Epithelial cell of esophagus (primary cell): ENCODE data around the gene DHRSX.
A peak's percentile ranks its signal among the peaks of the same experiment; 100 is the strongest.

Experiments used
- DNase-seq: peaks from one replicate; pipeline ENCODE4 v3.0.0; 2010; ENCODE audit warnings: low read depth
- H3K4me3 ChIP-seq: 2 replicates; pipeline ENCODE4 v1.5.1; 2011; ENCODE audit warnings: mild to moderate bottlenecking, low read length, control low read depth
- CTCF ChIP-seq: IDR thresholded peaks from 2 replicates; pipeline ENCODE4 v1.5.1; 2011; ENCODE audit warnings: low read depth, mild to moderate bottlenecking, low read length, control low read depth, inconsistent platforms; ENCODE audit not compliant: insufficient read depth; ENCODE audit errors: missing control alignments

DHRSX gene

DNA sequence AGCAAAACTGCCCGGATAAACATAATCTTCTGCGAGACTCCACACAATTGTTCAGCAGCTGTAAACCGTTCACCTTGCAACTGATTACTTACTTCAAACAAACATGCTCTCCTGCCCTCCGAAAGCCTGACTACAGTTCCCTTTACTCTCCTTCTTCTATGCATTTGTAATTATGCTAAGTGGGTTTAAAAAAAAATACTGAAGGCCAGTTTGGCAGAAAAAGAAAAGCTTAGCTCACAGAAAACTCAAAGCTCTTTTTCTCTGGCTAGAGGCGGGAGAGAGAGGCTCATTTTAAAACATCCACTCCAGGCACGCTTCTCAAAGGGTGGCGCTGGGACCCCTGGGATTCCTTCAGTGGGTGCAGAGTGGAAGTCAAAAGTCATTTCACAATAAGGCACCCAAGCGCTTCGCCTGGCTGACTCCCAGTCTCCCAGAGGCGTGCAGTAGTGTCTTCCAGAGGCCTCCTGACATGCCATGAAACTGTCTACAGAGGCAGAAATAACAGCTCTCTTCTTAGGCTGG, 1.9 kb downstream of the DHRSX start:
- H3K4me3 ChIP-seq = peak overlapping the region; percentile 9
- DNase-seq = peak; percentile 28
- no peak for TF ChIP-seq CTCF

DNA sequence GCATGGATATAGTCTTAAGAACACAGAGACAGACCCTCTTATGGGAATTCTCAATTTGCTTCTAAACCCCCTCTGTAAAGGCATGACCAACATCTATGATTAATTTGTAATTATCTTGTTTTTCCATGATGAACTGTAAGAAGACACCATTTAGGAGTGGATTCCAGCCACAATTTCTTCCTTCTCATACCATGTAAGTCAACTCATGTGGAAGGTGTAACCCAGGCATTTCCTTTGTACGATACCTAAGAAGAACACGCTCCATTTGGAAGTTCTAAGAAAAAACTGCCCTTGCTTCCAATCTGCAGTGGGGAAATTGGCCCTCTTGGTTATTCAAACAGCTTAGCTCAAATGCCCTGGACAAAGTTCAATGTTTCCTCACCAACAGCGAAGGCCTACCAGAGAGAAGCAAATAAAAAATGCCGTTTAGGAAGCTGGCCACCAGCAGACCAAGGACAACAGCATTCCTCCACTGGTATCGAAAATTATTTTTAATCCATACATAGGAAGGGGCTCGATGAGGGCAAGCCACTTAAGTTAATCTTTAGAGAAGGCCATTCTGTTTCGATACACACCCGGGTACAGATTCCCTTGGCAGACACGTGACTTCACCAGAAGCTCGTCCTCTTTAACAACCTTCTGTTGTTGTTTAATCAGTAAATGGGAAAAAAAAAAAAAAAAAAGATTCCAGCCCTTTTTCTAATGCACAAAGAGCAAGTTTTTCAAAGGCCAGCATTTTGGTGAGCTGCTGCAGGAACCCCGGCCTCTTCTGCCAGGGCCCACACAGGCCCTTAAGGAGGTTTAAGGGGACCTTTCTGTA, 2.6 kb downstream of the DHRSX start:
- no peak overlapping the region for H3K4me3 ChIP-seq
- peak; percentile 21 for DNase-seq
- no peak for TF ChIP-seq CTCF

DNA sequence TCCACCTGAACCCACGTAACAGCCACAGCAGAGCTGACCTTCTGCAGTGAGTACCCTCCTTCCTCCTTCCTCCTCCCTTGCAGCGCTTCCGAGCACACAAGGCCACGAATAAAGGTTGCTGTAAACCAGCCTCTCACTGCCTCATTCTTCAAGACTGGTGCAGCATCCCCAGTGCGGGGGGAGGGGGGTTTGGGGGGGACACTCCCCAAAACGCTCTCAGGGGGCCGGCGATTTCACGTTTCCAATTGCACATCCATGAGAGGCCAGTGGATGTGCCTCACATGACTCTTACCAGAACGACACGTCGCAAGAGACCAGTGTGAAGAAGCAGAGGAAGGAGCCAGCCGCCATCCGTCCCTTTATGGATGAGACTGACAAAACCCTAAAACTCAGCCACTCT, 5.2 kb downstream of the DHRSX start:
- no peak for DNase-seq
- H3K4me3 ChIP-seq = no peak overlapping the region
- no peak for TF ChIP-seq CTCF

DNA sequence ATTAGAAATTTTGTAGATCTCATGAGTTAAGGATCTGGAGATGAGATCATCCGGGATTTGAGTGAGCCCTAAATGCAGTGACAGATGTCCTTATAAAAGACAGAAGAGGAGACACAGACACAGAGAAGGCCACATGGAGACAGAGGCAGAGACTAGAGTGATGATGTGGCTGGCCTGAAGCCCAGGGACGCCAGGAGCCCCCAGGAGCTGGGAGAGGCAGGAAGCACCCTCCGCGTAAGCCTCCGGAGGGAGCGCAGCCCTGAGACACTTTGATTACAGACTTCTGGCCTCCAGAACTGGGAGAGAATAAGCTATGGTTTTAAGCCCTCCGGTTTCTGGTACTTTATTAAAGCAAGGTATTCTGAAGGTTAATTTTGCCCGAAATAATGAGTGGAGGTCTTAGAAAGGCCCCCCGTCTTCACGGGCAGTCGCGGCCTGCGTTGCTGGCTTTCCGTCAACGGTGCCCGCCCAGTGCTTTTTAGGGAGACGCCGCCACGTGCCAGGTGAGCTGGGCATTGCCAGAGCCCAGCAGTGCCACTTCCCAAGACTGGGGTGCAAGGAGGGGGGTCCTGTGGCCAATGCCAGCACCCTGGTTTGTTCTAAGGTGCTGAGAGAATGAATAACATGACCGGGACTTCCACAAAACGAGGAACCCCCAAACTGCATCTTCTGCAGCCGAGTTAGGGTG, 8.1 kb downstream of the DHRSX start:
- no peak for TF ChIP-seq CTCF
- DNase-seq = no peak
- H3K4me3 ChIP-seq = no peak overlapping the region

DNA sequence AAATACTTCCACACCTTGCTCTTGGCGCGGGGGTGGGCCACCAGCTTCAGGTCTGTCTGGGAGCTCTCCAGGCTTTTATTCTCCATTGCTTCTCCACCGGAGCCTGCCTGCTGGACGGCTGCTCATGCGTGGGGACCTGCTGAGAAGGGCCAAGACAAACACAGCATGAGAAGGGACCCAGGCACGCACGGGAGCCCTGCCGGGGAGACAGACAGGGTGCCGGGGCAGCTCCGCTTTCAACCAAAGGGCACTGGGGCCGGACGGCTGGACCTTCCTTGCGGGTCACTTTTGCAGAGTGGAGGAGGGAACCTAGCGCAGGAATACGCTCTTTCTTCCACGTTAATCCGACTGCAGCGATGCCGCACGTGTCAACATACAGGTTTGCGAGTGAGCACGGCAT, 10.1 kb downstream of the DHRSX start:
- TF ChIP-seq CTCF = no peak
- no peak for DNase-seq
- H3K4me3 ChIP-seq = no peak overlapping the region

DNA sequence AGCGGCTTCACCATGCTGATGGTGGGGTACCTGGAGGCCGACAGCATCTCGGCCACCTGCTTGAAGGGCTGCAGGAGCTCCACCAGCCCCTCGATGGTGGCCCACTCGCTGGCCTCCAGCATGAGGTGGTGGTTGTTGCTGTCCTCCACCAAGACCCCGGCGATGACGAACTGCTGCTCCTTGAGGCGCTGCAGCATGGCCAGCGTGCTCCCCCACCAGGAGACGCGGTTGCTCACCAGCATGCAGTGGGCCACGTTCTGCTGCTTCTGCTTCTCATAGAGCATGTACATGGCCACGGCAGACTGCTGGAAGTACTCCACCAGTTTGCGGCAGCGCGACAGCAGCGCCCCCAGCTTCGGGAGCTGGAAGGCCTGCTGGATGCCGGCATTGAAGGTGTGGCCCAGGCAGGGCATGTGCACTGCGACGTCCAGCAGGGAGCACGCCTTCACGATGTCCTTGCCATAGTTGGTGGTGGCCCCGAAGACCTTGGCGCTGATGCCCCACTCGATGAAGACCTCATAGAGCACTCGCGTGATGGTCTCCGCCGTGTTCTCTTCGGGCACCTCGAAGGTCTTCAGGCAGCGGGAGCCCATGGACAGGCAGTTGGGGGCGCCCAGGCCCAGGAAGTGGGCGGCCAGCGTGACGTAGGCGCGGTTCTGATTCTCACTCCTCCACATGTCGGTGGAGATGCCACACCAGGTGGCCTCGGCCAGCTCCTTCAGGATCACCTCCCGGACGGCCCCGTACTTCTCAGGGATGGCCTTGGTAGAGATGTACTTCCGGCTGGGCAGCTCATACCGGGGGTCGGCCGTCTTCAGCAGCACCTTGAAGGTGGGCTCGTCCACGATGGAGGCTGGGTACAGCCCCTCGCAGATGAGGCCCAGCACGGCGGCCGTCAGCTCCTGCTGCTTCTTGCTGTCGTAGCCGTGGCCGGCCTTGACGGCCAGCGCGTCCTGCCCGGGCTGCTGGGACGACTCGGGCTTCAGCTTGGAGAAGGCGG, 11.0 kb downstream of the DHRSX start:
- TF ChIP-seq CTCF = no peak
- H3K4me3 ChIP-seq = no peak overlapping the region
- no peak for DNase-seq
